Measurements from ENCODE around the gene TRIP10.
"Not testable (repeated sequence)": the region's sequence is repeated elsewhere in the genome, so short reads cannot be mapped to it uniquely, and the experiment has no call there.

TRIP10 gene

GRCh38 chr19:6744381-6745301 lies 5.2 kb downstream of the TRIP10 start:
- H3K9me3 Mint-ChIP-seq = no peaks in the 10 kb centered on the region
- H3K27ac Mint-ChIP-seq = no peak overlapping the region
- H3K4me1 Mint-ChIP-seq (ENCODE audit: low read depth in 2 of 2) = peaks cover 0 to 7% of the 10 kb centered on the region in 2 donors
- ATAC-seq (replicated peaks) (no peak), DNase-seq (no peak)
- H3K27me3 Mint-ChIP-seq = no peaks in the 10 kb centered on the region
- peaks cover 23% of the 10 kb centered on the region for H3K36me3 Mint-ChIP-seq (ENCODE audit: insufficient read depth)
- H3K4me3 Mint-ChIP-seq = no peak overlapping the region

DNA sequence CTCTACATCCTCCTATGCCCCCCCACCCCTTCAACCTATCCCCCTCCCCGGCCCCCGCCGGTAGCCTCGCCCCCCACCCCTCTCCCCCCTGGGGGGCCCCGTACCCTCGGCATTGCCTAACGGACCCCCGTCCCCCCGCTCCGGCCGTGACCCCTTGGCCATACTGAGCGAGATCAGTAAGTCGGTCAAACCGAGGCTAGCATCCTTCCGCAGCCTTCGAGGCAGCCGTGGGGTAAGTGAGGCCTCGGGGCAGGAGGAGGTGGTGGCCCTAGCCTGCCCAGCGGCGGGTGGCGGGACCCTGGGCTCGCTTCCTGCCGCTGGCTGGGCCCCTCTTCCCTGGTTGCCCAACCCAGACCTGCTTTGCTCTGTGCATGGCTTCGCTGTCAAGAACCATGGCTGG lies 6.5 kb downstream of the TRIP10 start:
- Mint-ChIP-seq H3K36me3 (ENCODE audit: insufficient read depth) (peaks cover 27% of the 10 kb centered on the region), H3K4me1 (ENCODE audit: low read depth in 2 of 2) (peaks cover 0 to 2% of the 10 kb centered on the region in 2 donors), H3K4me3 (no peak overlapping the region), H3K27me3 (no peaks in the 10 kb centered on the region), H3K9me3 (no peaks in the 10 kb centered on the region), H3K27ac (no peak overlapping the region)
- DNase-seq = no peak
- ATAC-seq (replicated peaks) = no peak

GRCh38 chr19:6748543-6748942 lies 9.1 kb downstream of the TRIP10 start:
- H3K4me3 Mint-ChIP-seq; DNase-seq; ATAC-seq (replicated peaks); H3K27me3 Mint-ChIP-seq; H3K4me1 Mint-ChIP-seq (ENCODE audit: low read depth in 2 of 2); H3K9me3 Mint-ChIP-seq: not testable (repeated sequence)
- H3K36me3 Mint-ChIP-seq (ENCODE audit: insufficient read depth) = peaks cover 41% of the 10 kb centered on the region
- H3K27ac Mint-ChIP-seq = peak overlapping the region in 1 of 2 donors; percentile 51

DNA sequence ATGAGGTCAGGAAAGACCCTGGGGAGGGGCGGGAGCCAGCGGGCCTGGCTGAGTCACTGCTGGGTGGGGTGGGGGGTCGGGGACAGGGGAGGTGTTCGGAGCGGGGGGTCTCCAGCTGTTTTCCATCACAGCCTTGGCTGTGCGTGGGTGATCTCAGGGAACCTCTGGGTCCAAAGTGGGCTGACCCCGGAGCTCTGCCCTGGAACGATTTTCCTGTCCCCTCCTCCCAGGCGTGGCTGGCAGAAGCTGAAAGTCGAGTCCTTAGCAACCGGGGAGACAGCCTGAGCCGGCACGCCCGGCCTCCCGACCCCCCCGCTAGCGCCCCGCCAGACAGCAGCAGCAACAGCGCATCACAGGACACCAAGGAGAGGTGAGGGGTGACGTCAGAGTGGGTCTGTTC lies 10.6 kb downstream of the TRIP10 start:
- peaks cover 10 to 11% of the 10 kb centered on the region in 2 donors for H3K4me1 Mint-ChIP-seq (ENCODE audit: low read depth in 2 of 2)
- no peaks in the 10 kb centered on the region for H3K9me3 Mint-ChIP-seq
- H3K27ac Mint-ChIP-seq = no peak overlapping the region
- H3K4me3 Mint-ChIP-seq = no peak overlapping the region
- DNase-seq (no peak), ATAC-seq (replicated peaks) (no peak)
- no peaks in the 10 kb centered on the region for H3K27me3 Mint-ChIP-seq
- H3K36me3 Mint-ChIP-seq (ENCODE audit: insufficient read depth) = peaks cover 53% of the 10 kb centered on the region

DNA sequence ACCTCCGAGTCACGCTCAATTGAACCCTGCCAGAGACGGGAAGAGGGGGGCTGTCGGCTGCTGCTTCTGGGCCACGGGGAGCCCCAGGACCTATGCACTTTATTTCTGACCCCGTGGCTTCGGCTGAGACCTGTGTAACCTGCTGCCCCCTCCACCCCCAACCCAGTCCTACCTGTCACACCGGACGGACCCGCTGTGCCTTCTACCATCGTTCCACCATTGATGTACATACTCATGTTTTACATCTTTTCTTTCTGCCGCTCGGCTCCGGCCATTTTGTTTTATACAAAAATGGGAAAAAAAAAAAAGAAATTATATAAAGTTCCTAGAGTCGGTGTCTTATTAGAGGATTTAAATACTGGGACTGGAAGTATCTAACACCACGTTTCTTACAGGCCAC lies 11.7 kb downstream of the TRIP10 start:
- Mint-ChIP-seq H3K4me3 (no peak overlapping the region), H3K4me1 (ENCODE audit: low read depth in 2 of 2) (peaks cover 10 to 11% of the 10 kb centered on the region in 2 donors), H3K27me3 (no peaks in the 10 kb centered on the region), H3K27ac (no peak overlapping the region), H3K36me3 (ENCODE audit: insufficient read depth) (peaks cover 54% of the 10 kb centered on the region), H3K9me3 (no peaks in the 10 kb centered on the region)
- DNase-seq (no peak), ATAC-seq (replicated peaks) (no peak)

DNA sequence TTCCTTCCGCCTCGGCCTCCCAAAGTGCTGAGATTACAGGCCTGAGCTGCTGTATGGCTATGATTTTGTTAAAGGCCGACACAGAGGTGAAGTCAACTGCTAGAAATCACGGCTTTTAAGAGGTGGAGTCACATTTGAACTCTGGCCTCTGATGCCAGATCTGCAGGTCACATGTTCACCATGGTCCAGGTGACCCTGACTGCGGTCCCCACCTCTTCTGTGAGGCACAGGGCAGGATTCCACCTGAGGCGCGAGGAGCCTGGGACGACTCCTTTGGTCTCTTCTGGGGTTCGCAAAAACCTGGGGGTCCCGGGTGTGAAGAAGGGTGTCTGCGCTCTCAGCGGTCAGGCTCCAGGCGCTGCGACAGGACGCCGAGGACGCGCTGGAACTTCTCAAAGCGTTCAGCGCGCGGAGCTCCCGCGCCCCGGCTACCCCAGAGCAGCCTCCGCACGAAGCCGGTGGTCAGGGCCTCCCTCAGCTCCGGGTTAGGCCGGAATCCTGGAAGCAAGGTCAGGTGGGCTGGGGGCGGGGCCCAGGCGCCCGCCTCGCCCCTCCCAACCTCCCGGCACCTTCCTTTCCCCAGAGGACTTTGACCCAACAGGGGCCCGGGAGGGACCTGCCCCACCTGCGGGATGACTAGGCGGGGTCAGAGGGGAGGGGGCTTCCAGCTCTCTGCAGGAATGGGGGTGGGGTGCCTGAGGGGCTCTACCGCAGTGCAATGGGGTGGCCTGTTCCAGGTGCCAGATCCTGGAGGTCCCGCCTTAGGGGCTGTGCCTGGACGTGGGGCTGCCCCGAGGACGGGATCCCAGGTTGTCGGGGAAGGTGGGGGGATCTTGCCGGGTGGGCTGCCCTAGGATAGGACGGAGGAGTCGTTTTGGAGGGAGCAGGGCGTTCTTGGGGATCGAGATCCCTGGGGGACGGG lies 13.0 kb downstream of the TRIP10 start:
- DNase-seq (no peak), ATAC-seq (replicated peaks) (no peak)
- no peaks in the 10 kb centered on the region for H3K9me3 Mint-ChIP-seq
- H3K4me3 Mint-ChIP-seq = peak overlapping the region; percentile 71 to 85
- H3K36me3 Mint-ChIP-seq (ENCODE audit: insufficient read depth) = peaks cover 48% of the 10 kb centered on the region
- peak overlapping the region; percentile 6 to 90 for H3K27ac Mint-ChIP-seq
- H3K4me1 Mint-ChIP-seq (ENCODE audit: low read depth in 2 of 2) = peaks cover 10 to 11% of the 10 kb centered on the region in 2 donors
- no peaks in the 10 kb centered on the region for H3K27me3 Mint-ChIP-seq

DNA sequence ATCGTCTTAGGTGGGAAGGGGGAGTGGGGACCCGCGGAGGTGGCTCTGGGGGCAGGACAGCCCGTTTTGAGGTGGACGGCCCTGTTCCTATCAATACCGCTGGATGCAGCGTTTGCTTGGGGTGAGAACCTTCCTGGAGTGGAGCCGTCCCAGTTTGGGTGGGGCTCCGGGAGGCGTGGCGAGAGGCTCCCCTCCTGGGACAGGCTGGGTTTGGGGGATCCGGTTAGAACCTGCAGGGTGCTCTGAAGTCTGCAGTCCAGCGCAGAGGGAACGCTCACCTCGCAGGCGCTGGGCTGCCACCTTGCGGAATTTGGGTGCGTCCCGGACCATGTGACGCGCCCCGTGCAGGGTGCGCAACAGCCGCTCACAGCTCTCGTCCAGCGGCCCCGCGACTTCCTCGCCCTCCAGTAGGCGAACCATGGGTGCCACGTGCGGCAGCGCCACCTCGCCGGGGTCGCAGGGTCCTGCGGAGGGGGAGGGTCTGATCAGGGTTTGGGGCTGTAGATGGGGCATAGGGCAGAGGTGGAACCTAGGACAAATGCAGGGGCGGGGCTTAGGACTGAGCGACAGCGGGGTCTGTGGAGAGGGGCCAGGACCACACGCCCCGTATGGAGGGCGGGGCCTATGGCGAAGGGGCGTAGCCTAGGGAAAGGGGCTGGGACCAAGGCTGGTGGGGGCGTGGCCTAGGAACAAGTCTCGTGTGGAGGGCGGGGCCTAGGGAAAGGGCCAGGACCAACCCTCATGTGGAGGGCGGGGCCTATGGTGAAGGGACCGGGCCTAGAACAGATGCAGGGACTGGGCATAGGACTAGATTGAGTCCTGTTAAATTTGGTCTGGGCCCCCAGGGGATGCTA lies 13.9 kb downstream of the TRIP10 start:
- peaks cover 50% of the 10 kb centered on the region for H3K36me3 Mint-ChIP-seq (ENCODE audit: insufficient read depth)
- ATAC-seq (replicated peaks) = peak; percentile 87
- peak overlapping the region; percentile 6 to 90 for H3K27ac Mint-ChIP-seq
- peak; percentile 69 to 78 (median 72) for DNase-seq
- no peaks in the 10 kb centered on the region for H3K27me3 Mint-ChIP-seq
- peak overlapping the region; percentile 71 to 85 for H3K4me3 Mint-ChIP-seq
- no peaks in the 10 kb centered on the region for H3K9me3 Mint-ChIP-seq
- H3K4me1 Mint-ChIP-seq (ENCODE audit: low read depth in 2 of 2) = peaks cover 10 to 12% of the 10 kb centered on the region in 2 donors

DNA sequence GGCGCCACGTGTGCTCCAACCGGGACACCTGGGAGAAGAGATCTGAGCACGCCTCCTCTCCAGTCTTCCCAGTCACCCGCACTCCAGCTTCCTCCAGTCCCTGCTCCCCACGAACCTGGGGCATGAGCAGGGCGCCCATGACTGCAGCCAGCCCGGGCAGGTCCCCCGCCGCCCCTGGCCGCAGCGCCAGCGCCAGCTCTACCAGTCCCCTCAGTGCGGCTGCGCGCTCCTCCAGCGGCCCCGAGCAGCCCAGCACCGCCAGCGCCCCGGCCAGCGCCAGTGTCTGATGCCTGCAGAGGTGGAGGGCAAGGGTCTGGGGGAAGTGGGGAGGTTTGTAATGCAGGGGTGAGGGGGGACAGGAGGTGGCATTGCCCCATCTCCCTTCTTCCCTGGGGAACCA lies 14.7 kb downstream of the TRIP10 start:
- Mint-ChIP-seq H3K9me3 (no peaks in the 10 kb centered on the region), H3K27ac (peak overlapping the region in 1 of 2 donors; percentile 90), H3K4me3 (no peak overlapping the region), H3K27me3 (no peaks in the 10 kb centered on the region), H3K4me1 (ENCODE audit: low read depth in 2 of 2) (peaks cover 10 to 16% of the 10 kb centered on the region in 2 donors), H3K36me3 (ENCODE audit: insufficient read depth) (peaks cover 55% of the 10 kb centered on the region)
- no peak for DNase-seq
- ATAC-seq (replicated peaks) = no peak

GRCh38 chr19:6754653-6755463 lies 15.4 kb downstream of the TRIP10 start:
- DNase-seq = no peak
- no peak overlapping the region for H3K4me3 Mint-ChIP-seq
- H3K27me3 Mint-ChIP-seq = no peaks in the 10 kb centered on the region
- no peak for ATAC-seq (replicated peaks)
- H3K27ac Mint-ChIP-seq = no peak overlapping the region
- H3K9me3 Mint-ChIP-seq = no peaks in the 10 kb centered on the region
- peaks cover 58% of the 10 kb centered on the region for H3K36me3 Mint-ChIP-seq (ENCODE audit: insufficient read depth)
- peaks cover 10 to 16% of the 10 kb centered on the region in 2 donors for H3K4me1 Mint-ChIP-seq (ENCODE audit: low read depth in 2 of 2)

- Mint-ChIP-seq H3K4me1 (ENCODE audit: low read depth in 2 of 2) (peaks cover 0 to 9% of the 10 kb centered on the region in 2 donors), H3K9me3 (no peaks in the 10 kb centered on the region), H3K27me3 (no peaks in the 10 kb centered on the region), H3K27ac (no peak overlapping the region), H3K36me3 (ENCODE audit: insufficient read depth) (peaks cover 61% of the 10 kb centered on the region), H3K4me3 (no peak overlapping the region)
- DNase-seq (no peak), ATAC-seq (replicated peaks) (no peak)
Observed at GRCh38 chr19:6760606-6761005, 21.1 kb downstream of the TRIP10 start.

- peaks cover 64% of the 10 kb centered on the region for H3K36me3 Mint-ChIP-seq (ENCODE audit: insufficient read depth)
- no peaks in the 10 kb centered on the region for H3K27me3 Mint-ChIP-seq
- no peak overlapping the region for H3K4me3 Mint-ChIP-seq
- H3K27ac Mint-ChIP-seq = no peak overlapping the region
- H3K9me3 Mint-ChIP-seq = no peaks in the 10 kb centered on the region
- peaks cover 4 to 14% of the 10 kb centered on the region in 2 donors for H3K4me1 Mint-ChIP-seq (ENCODE audit: low read depth in 2 of 2)
- ATAC-seq (replicated peaks) (no peak), DNase-seq (no peak)
Observed at GRCh38 chr19:6761053-6761676, 21.7 kb downstream of the TRIP10 start.

DNA sequence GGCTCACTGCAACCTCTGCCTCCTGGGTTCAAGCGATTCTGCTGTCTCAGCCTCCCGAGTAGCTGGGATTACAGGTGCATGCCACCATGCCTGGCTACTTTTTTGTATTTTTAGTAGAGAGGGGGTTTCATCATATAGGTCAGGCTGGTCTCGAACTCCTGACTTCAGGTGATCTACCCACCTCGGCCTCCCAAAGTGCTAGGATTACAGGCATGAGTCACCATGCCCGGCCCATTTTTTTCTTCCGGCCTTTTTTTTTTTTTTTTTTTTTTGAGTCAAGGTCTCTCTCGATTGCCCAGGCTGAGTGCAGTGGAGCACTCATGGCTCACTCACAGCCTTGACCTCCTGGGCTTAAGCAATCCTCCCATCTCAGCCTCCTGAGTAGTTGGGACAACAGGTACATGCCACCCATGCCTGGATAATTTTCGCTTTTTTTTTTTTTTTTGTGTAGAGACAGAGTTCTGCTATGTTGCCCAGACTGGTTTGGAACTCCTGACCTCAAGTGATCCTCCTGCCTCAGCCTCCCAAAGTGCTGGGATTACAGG lies 22.8 kb downstream of the TRIP10 start:
- ATAC-seq (replicated peaks); H3K4me3 Mint-ChIP-seq; H3K27ac Mint-ChIP-seq; DNase-seq; H3K27me3 Mint-ChIP-seq; H3K9me3 Mint-ChIP-seq: not testable (repeated sequence)
- H3K36me3 Mint-ChIP-seq (ENCODE audit: insufficient read depth) = peaks cover 62% of the 10 kb centered on the region
- peaks cover 13 to 22% of the 10 kb centered on the region in 2 donors for H3K4me1 Mint-ChIP-seq (ENCODE audit: low read depth in 2 of 2)

All from effector memory CD8-positive, alpha-beta T cell (primary cell).